Neural cell (in vitro differentiated cells): ENCODE data around the gene GFPT2.

Experiments
- EP300 ChIP-seq: fragments of 450-650 bp; conservative IDR thresholded peaks from 2 replicates; pipeline ENCODE4 v1.6.1; 2014; ENCODE audit warnings: antibody characterized with exemption, mild to moderate bottlenecking, moderate library complexity; ENCODE audit not compliant: poor library complexity, severe bottlenecking
- EZH2 ChIP-seq: fragments of 200-600, 300-800 bp; shearing (Covaris generic), sonication (generic); IDR thresholded peaks from 2 replicates; pipeline ENCODE4 v1.6.1; 2014; ENCODE audit warnings: antibody characterized with exemption, low read length, borderline replicate concordance, mild to moderate bottlenecking; ENCODE audit not compliant: insufficient read depth, poor library complexity, severe bottlenecking
- POLR2AphosphoS5 ChIP-seq: IDR thresholded peaks from 2 replicates; pipeline ENCODE4 v1.6.1; 2012
- RAD21 ChIP-seq: fragments of 450-650 bp; conservative IDR thresholded peaks from 2 replicates; pipeline ENCODE4 v1.6.1; 2014; ENCODE audit warnings: antibody characterized with exemption, mild to moderate bottlenecking, moderate library complexity
- SMC3 ChIP-seq: fragments of 450-650 bp; conservative IDR thresholded peaks from 2 replicates; pipeline ENCODE4 v1.6.1; 2014; ENCODE audit warnings: antibody characterized with exemption, mild to moderate bottlenecking, moderate library complexity; ENCODE audit not compliant: poor library complexity
- TAF1 ChIP-seq: IDR thresholded peaks from 2 replicates; pipeline ENCODE4 v1.6.1; 2012; ENCODE audit warnings: low read depth
- TF ChIP-seq, protein P1 (sequence below): fragments of 450-650 bp; IDR thresholded peaks from 2 replicates; pipeline ENCODE4 v1.5.1; 2014; ENCODE audit warnings: antibody characterized with exemption, mild to moderate bottlenecking, moderate library complexity; ENCODE audit not compliant: poor library complexity, severe bottlenecking
- TF ChIP-seq, protein P2 (sequence below): IDR thresholded peaks from 2 replicates; pipeline ENCODE4 v1.6.1; 2012; ENCODE audit warnings: borderline replicate concordance

DNA sequence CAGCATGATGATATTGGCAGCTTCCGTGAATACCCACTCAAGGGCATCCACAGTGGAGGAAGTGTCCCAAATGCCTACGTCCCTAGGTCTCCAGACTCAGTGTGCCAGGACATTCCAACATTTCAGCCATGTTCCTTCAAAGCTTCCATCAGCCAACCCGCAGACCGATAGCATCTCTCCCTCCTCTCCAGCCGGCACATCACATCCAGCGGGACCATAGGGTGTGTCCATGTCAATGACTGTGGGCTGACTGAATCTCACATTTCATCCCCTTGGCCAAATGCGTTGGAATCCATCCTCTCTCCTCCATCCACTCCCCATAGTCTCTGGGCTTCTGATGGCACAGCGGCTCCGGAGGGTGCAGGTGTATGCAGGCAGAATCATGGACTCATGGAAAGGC is 22.2 kb upstream of the GFPT2 start:
- TF ChIP-seq, protein P1, sequence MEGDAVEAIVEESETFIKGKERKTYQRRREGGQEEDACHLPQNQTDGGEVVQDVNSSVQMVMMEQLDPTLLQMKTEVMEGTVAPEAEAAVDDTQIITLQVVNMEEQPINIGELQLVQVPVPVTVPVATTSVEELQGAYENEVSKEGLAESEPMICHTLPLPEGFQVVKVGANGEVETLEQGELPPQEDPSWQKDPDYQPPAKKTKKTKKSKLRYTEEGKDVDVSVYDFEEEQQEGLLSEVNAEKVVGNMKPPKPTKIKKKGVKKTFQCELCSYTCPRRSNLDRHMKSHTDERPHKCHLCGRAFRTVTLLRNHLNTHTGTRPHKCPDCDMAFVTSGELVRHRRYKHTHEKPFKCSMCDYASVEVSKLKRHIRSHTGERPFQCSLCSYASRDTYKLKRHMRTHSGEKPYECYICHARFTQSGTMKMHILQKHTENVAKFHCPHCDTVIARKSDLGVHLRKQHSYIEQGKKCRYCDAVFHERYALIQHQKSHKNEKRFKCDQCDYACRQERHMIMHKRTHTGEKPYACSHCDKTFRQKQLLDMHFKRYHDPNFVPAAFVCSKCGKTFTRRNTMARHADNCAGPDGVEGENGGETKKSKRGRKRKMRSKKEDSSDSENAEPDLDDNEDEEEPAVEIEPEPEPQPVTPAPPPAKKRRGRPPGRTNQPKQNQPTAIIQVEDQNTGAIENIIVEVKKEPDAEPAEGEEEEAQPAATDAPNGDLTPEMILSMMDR: no peak
- TF ChIP-seq TAF1: no peak
- no peak for TF ChIP-seq RAD21
- no peak for TF ChIP-seq EZH2
- no peak for TF ChIP-seq POLR2AphosphoS5
- no peak for TF ChIP-seq SMC3
- no peak for TF ChIP-seq EP300
- TF ChIP-seq, protein P2, sequence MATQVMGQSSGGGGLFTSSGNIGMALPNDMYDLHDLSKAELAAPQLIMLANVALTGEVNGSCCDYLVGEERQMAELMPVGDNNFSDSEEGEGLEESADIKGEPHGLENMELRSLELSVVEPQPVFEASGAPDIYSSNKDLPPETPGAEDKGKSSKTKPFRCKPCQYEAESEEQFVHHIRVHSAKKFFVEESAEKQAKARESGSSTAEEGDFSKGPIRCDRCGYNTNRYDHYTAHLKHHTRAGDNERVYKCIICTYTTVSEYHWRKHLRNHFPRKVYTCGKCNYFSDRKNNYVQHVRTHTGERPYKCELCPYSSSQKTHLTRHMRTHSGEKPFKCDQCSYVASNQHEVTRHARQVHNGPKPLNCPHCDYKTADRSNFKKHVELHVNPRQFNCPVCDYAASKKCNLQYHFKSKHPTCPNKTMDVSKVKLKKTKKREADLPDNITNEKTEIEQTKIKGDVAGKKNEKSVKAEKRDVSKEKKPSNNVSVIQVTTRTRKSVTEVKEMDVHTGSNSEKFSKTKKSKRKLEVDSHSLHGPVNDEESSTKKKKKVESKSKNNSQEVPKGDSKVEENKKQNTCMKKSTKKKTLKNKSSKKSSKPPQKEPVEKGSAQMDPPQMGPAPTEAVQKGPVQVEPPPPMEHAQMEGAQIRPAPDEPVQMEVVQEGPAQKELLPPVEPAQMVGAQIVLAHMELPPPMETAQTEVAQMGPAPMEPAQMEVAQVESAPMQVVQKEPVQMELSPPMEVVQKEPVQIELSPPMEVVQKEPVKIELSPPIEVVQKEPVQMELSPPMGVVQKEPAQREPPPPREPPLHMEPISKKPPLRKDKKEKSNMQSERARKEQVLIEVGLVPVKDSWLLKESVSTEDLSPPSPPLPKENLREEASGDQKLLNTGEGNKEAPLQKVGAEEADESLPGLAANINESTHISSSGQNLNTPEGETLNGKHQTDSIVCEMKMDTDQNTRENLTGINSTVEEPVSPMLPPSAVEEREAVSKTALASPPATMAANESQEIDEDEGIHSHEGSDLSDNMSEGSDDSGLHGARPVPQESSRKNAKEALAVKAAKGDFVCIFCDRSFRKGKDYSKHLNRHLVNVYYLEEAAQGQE: no peak
